Mesothelial cell of epicardium (in vitro differentiated cells): ENCODE data around the gene MYO1D. TPM values are rescaled to one million over a fixed set of nuclear protein-coding genes. Genes with fewer than 3 reads are reported as not detected.

Experiments used
- DNase-seq, 2 experiments: peaks; one replicate each; pipeline ENCODE4 v3.0.0; 2021; ENCODE audit warnings: low spot score in 2 of 2; ENCODE audit not compliant: unreplicated experiment in 2 of 2
- H3K27ac Mint-ChIP-seq: 2 replicates; pipeline ENCODE4 v1.8.0; 2021; ENCODE audit warnings: mixed read lengths
- H3K27me3 Mint-ChIP-seq: 2 replicates; pipeline ENCODE4 v1.8.0; 2021; ENCODE audit warnings: low read depth, mixed read lengths
- H3K36me3 Mint-ChIP-seq: 2 replicates; pipeline ENCODE4 v1.8.0; 2021; ENCODE audit warnings: mixed read lengths
- H3K4me1 Mint-ChIP-seq: 2 replicates; pipeline ENCODE4 v1.8.0; 2021; ENCODE audit warnings: mixed read lengths
- H3K4me3 Mint-ChIP-seq: 2 replicates; pipeline ENCODE4 v1.8.0; 2021; ENCODE audit warnings: mild to moderate bottlenecking, moderate library complexity, mixed read lengths
- H3K9me3 Mint-ChIP-seq: 2 replicates; pipeline ENCODE4 v1.8.0; 2021; ENCODE audit warnings: mixed read lengths
- total RNA-seq: library from RNA; stranded (reverse); gene quantifications from 3 replicates; pipeline ENCODE4 v1.2.1, GENCODE V29; 2021
- TF ChIP-seq, protein P1 (sequence below): fragments of 200-600 bp; sonication (generic); IDR thresholded peaks from one replicate; pipeline ENCODE4 v1.5.0; 2021; ENCODE audit warnings: antibody characterized with exemption; ENCODE audit not compliant: unreplicated experiment

The MYO1D gene
- total RNA-seq, 1 donor from 2014 or later = 48.6 TPM

DNA sequence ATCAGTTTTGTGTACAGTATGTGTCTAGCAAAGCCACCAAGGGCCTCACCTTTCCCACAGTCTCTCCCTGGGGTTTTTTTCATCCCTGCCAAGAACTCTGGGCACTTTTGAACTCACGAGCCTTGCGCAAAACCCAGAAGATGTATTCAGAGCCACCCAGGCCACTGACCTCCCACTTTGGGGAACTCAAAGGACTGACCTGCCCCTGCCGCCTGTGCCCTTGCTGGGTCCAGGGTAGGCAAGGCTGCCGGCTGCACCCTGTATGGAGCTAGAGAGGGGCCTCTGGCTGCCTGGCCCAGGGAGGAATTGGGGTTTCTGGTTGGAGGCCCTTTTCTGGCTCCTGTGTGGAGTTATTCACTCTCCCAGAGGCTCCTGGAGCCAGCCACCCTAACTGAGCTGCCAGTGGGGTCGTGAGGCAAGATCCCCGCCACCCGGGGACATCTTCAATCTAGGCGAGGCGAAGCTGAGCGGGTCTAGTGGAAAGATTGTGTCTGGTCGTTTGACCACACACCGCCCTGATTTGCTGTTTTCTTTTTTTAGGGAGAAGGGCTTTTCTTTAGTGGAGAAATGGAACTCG lies 388.2 kb downstream of the MYO1D start:
- TF ChIP-seq, protein P1, sequence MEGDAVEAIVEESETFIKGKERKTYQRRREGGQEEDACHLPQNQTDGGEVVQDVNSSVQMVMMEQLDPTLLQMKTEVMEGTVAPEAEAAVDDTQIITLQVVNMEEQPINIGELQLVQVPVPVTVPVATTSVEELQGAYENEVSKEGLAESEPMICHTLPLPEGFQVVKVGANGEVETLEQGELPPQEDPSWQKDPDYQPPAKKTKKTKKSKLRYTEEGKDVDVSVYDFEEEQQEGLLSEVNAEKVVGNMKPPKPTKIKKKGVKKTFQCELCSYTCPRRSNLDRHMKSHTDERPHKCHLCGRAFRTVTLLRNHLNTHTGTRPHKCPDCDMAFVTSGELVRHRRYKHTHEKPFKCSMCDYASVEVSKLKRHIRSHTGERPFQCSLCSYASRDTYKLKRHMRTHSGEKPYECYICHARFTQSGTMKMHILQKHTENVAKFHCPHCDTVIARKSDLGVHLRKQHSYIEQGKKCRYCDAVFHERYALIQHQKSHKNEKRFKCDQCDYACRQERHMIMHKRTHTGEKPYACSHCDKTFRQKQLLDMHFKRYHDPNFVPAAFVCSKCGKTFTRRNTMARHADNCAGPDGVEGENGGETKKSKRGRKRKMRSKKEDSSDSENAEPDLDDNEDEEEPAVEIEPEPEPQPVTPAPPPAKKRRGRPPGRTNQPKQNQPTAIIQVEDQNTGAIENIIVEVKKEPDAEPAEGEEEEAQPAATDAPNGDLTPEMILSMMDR = no peak
- Mint-ChIP-seq H3K9me3 (no peaks in the 10 kb centered on the region), H3K36me3 (peaks cover 5% of the 10 kb centered on the region), H3K27ac (no peak overlapping the region), H3K27me3 (no peaks in the 10 kb centered on the region), H3K4me1 (peaks cover 20% of the 10 kb centered on the region), H3K4me3 (peak overlapping the region; percentile 80)
- no peak for DNase-seq

DNA sequence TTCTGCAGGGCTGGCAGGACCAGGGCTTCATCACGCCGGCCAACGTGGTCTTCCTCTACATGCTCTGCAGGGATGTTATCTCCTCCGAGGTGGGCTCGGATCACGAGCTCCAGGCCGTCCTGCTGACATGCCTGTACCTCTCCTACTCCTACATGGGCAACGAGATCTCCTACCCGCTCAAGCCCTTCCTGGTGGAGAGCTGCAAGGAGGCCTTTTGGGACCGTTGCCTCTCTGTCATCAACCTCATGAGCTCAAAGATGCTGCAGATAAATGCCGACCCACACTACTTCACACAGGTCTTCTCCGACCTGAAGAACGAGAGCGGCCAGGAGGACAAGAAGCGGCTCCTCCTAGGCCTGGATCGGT lies 388.8 kb downstream of the MYO1D start:
- H3K4me1 Mint-ChIP-seq = peaks cover 23% of the 10 kb centered on the region
- peaks cover 5% of the 10 kb centered on the region for H3K36me3 Mint-ChIP-seq
- DNase-seq = no peak
- H3K4me3 Mint-ChIP-seq = peak overlapping the region; percentile 80
- H3K9me3 Mint-ChIP-seq = no peaks in the 10 kb centered on the region
- no peak overlapping the region for H3K27ac Mint-ChIP-seq
- TF ChIP-seq, protein P1 = no peak
- H3K27me3 Mint-ChIP-seq = no peaks in the 10 kb centered on the region

DNA sequence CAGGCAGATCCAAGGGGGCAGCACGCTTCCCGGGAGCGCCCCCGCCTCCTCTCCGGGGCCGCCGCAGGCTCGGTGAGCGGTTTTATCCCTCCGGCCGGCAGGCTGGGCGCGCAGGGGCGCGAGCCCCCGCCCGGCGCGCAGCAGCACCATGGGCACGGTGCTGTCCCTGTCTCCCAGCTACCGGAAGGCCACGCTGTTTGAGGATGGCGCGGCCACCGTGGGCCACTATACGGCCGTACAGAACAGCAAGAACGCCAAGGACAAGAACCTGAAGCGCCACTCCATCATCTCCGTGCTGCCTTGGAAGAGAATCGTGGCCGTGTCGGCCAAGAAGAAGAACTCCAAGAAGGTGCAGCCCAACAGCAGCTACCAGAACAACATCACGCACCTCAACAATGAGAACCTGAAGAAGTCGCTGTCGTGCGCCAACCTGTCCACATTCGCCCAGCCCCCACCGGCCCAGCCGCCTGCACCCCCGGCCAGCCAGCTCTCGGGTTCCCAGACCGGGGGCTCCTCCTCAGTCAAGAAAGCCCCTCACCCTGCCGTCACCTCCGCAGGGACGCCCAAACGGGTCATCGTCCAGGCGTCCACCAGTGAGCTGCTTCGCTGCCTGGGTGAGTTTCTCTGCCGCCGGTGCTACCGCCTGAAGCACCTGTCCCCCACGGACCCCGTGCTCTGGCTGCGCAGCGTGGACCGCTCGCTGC lies 389.3 kb downstream of the MYO1D start:
- Mint-ChIP-seq H3K4me3 (peak overlapping the region; percentile 80), H3K9me3 (no peaks in the 10 kb centered on the region), H3K27ac (no peak overlapping the region), H3K27me3 (no peaks in the 10 kb centered on the region), H3K4me1 (peaks cover 23% of the 10 kb centered on the region), H3K36me3 (peaks cover 5% of the 10 kb centered on the region)
- peak in 1 of 2 experiments; percentile 56 for DNase-seq
- TF ChIP-seq, protein P1 = no peak

DNA sequence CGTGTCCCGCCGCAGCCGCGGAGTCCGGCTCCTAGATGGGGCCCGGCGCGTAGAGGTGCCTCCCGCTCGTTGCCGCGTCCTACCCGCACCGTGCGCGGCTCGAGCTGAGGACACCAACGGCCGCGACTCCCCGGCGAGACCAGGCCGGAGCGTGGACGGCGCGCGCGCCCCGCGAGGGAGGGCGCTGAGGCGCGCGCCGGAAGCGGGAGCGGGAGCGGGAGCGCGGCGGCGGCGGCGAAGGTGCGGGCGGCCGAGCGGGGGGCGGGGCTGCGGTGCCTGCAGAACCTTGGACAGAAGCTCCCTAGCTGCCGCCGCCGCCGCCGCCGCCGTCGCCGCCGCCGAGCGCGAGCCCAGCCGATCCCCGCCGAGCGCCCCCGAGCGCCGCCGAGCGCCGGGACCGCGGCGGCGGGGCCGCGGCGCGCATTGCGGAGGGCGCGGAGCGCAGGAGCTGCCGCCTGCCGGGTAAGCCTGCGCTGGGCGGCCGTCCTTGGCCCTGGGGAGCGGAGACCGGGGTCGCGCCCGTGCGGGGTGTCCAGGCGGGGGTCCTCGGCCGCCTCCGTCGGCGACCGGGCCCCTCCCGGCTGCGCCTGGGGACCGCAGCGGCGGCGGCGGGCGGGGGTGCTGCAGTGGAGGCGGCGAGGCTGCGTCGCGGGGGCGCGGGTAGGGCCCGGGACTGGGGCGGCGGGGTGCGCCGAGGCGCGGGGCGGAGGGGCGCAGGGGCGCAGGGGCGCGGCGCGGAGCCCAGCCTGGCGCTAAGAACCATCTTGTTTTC lies 390.0 kb downstream of the MYO1D start, which contains the start of gene CDK5R1:
Gene CDK5R1 (plus strand): TSS at position 293 of the 772 bp plus-strand sequence. CDS start 628 bp downstream, outside the sequence.
- no peaks in the 10 kb centered on the region for H3K9me3 Mint-ChIP-seq
- H3K4me3 Mint-ChIP-seq = peak within 1 kb of the TSS; percentile 80
- H3K27ac Mint-ChIP-seq = peak within 1 kb of the TSS; percentile 41
- H3K36me3 Mint-ChIP-seq = peaks cover 5% of the 10 kb centered on the region
- H3K4me1 Mint-ChIP-seq = peaks cover 23% of the 10 kb centered on the region
- H3K27me3 Mint-ChIP-seq = no peaks in the 10 kb centered on the region
- TF ChIP-seq, protein P1 = no peak
- DNase-seq = peak; percentile 80 to 87

DNA sequence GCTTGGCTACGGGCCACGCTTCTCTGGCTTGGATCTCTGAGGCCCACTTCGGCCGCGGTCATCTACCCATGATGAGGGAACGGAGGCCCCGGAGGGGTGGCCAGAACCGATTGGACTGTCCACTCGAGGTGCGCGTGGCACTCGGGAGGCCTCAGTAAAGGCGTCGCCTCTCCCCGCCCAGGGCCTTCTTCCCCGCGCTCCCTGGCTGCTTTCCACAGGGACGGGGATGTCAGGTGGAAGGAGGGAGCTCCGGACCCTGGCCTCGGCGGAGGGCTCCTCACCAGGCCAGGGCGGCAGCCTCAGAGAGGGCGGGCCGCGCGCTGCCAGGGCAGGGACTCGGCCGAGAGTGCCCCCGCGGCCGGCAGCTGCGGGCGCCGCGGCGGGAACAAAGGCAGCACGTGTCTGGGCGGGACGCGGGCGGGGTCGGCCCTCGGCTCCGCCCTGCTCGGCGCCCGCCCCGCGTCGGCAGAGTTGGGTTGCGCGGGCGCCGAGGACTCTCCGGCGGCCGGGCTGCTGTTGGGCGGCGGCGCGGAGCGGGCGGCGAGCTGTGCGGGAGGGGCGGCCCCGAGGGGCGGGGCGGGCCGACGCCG lies 390.7 kb downstream of the MYO1D start:
- peaks cover 23% of the 10 kb centered on the region for H3K4me1 Mint-ChIP-seq
- peaks cover 10% of the 10 kb centered on the region for H3K36me3 Mint-ChIP-seq
- H3K27me3 Mint-ChIP-seq = no peaks in the 10 kb centered on the region
- no peaks in the 10 kb centered on the region for H3K9me3 Mint-ChIP-seq
- peak; percentile 65 to 81 for DNase-seq
- TF ChIP-seq, protein P1 = no peak
- H3K27ac Mint-ChIP-seq = peak overlapping the region; percentile 41
- H3K4me3 Mint-ChIP-seq = peak overlapping the region; percentile 61
